ENCODE data around the gene MAG.

MAG gene

DNA sequence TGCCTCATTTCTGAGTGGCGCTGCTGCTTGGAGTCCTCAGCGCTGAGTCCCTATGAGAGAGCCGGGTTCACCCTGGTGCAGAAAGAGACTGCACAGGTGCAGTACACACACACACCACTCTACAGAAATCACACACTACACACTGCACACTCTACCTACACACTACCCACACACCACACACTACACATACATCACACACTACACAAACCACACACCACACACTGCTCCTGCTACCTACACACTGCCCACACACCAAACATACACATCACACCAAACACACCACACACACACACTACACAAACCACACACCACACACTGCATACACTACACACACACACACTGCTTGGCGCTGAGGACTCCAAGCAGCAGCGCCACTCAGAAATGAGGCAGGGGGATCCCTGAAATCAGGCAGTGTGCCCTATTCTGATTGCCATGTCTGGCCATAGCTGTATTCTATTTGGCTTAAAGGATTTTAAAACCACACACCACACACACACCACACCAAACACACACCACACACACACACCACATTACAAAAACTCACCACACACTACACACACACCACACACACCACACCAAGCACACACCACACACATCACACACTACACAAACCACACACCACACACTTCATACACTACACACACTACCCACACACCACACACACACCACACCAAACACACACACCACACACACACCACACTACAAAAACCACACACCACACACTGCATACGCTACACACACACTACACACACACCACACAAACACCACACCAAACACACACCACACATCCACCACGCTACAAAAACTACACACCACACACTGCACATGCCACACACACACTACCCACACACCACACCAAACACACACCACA lies 4.9 kb downstream of the MAG start:
- DNase-seq (ENCODE audit: low read depth in 2 of 3, low spot score in 2 of 3) = no peak

DNA sequence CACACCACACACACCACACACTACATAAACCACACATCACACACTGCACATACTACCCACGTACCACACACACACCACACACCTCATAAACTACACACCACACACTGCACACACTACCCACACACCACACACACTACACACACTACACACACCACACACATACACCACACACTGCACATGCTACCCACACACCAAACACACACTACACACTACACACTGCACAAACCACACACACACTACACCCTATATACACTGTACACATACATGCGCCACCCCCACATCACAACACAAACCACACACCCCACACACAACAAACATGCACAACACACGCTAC lies 5.5 kb downstream of the MAG start:
- no peak for DNase-seq (ENCODE audit: low read depth in 2 of 3, low spot score in 2 of 3)

DNA sequence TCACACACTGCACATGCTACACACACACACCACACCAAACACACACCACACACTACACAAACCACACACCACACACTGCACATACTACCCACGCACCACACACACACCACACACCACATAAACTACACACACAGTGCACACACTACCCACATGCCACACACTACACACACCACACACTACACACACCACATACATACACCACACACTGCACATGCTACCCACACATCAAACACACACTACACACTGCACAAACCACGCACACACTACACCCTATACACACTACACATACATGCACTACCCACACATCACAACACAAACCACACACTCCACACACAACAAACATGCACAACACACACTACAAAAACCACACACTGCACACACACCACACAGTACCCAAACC lies 6.0 kb downstream of the MAG start:
- no peak for DNase-seq (ENCODE audit: low read depth in 2 of 3, low spot score in 2 of 3)

DNA sequence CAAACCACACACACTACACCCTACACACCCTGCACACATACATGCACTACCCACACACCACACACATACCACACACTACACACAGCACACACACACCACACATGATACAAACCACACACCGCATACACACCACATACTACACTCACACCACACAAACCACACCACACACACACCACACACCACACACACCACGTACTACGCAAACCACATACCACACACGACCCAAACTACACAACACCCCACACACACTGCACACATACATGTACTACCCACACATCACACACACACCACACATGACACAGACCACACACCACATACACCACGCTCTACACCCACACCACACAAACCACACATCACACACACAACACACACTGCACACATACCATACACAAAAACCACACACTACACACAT lies 6.6 kb downstream of the MAG start:
- DNase-seq (ENCODE audit: low read depth in 2 of 3, low spot score in 2 of 3) = no peak

DNA sequence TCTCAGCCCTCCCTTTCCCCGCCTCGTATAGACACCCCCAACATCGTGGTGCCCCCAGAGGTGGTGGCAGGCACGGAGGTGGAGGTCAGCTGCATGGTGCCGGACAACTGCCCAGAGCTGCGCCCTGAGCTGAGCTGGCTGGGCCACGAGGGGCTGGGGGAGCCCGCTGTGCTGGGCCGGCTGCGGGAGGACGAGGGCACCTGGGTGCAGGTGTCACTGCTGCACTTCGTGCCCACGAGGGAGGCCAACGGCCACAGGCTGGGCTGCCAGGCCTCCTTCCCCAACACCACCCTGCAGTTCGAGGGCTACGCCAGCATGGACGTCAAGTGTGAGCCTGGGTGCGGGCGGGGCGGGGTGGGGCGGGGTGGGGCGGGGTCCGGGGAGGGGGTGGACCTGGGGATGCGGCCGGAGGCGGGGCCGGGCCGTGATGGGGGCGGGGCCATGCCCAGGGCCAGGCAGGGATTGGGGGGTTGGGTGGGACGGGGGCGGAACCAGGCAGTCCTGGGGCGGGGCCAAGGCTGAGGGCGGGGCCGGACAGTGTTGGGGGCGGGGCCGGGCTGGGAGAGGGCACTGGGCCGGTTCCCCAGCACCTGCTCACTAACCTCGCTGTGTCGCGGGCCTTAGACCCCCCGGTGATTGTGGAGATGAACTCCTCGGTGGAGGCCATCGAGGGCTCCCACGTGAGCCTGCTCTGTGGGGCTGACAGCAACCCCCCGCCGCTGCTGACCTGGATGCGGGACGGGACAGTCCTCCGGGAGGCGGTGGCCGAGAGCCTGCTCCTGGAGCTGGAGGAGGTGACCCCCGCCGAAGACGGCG lies 7.8 kb downstream of the MAG start:
- DNase-seq (ENCODE audit: low read depth in 2 of 3, low spot score in 2 of 3) = no peak

DNA sequence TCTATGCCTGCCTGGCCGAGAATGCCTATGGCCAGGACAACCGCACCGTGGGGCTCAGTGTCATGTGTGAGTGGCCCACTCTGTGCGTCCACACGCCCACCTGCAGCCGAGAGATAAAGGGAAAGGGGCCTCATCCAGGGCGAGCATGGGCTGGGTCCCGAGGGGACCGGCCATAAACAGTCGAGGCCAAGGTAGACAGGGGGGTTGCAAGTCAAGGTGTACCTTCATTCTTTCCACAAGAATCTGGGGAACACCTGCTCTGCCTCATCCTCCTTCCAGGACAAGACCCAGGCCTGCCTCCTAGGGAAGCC lies 8.3 kb downstream of the MAG start:
- no peak for DNase-seq (ENCODE audit: low read depth in 2 of 3, low spot score in 2 of 3)

DNA sequence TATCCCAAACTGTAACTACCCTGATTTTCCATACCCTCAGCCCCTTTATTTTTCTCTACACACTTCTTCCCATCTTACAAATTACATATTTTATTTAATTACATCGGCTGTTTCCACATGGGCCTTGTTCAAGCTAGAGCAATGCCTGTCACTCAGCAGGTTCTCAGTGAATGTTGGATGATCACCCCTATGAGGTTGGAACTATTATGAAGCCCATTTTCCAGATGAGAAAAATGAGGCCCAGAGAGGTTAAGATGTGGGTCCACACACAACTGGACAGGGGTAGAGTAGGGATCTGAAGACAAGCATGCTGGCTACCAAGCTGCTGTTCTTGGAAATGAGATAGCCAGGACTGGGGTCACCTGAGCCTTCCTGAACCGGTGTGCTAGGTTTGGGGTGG lies 10.0 kb downstream of the MAG start:
- no peak for DNase-seq (ENCODE audit: low read depth in 2 of 3, low spot score in 2 of 3)

DNA sequence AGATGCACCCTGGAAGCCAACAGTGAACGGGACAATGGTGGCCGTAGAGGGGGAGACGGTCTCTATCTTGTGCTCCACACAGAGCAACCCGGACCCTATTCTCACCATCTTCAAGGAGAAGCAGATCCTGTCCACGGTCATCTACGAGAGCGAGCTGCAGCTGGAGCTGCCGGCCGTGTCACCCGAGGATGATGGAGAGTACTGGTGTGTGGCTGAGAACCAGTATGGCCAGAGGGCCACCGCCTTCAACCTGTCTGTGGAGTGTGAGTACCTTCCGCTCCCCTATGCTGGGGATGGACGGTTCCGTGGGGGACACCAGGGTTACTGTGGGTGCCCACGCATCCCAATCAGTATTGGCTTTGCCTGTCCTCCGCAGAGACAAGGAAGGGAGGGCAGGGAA lies 10.5 kb downstream of the MAG start:
- DNase-seq (ENCODE audit: low read depth in 2 of 3, low spot score in 2 of 3) = no peak

DNA sequence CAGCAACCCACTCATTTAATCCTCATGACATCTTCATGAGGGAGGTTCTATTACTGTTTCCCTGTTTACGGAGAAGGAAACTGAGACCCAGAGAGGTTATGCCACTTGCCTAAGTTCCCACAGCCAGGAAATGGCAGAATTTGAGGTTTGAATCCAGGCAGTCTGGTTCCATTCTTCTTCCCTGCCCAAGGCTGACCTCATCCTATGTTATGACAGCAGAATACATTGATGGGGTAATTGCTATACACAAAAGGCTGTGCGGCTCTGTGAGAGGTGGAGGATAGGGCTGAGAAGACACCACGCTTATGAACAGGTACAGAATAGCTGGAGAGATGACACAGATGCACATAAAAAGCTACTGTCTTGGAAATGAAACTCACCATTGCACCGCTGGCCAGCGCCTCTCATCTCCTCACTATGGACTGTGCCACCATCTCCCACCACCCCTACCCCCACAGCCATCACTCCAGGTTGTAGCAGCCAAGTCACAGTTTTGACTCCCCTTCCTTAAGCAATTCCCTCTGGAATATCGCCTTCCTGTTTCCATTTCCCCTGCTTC lies 11.5 kb downstream of the MAG start:
- no peak for DNase-seq (ENCODE audit: low read depth in 2 of 3, low spot score in 2 of 3)

DNA sequence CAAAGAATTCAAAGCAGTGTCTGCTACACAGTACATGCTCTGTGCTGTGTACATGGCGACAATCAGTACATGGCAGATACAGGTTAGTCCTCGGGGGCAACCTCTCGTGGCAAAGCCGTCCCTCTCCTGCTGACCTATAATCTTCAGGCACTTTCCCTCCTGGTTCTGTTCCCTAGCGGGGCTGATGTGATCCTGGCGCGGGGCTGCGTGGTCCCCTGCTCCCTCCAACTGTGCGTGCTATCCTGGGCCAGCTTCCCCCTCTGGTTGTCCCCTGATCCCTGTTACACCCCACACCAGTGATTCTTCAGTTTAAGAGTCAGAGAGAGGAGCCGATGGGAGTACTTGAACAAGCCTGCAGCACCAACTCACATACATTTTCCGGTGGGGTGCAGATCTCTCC lies 12.1 kb downstream of the MAG start:
- DNase-seq (ENCODE audit: low read depth in 2 of 3, low spot score in 2 of 3) = no peak

DNA sequence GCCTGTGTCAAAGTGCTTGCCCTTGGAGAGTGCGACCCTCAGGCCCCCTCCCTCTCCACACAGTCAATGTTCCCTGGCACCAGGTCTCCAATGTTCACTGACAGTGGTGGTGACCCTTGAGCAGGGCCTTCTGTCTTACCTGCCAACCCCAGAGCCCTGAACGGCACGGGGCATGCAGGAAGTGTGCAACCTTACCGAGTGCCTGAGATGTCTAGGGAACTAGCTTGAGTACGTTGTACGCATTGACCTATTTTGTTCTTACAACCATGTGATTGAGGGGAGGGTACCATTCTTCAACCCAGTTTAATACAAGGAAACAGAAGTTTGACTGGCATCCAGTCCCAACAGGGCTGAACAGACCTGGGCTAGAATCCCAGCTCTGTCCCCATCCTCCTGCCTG lies 13.2 kb downstream of the MAG start:
- no peak for DNase-seq (ENCODE audit: low read depth in 2 of 3, low spot score in 2 of 3)

DNA sequence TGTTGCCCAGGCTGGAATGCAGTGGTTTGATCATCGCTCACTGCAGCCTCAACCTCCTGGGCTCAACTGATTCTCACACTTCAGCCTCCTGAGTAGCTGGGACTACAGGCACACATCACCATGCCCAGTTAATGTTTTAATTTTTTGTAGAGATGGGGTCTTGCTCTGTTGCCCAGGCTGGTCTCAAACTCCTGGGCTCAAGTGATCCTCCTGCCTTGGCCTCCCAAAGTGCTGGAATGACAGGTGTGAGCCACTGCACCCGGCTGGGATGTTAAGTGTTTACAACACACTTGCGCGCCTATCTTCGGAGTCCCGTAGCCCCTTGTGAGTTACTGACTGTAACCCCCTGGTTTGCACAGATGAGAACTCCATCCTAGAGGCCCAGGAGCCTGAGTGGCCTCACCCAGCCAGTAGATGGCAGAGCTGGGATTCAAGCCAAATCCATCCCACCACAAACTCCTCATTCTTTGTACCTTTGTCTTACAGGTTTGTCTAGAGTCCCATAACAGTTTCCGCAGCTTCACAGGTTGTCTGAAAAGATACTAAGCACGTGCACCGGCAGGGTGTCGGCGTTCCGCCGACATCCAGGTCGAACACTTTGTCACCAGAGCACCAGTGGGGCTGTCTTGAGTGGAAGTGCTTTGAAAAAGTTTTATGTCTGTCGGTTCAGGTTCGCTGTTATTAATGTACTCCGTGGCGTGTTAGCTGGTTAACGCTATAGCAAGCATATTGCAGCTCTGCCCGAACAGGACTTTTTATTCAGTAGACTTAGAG lies 14.7 kb downstream of the MAG start:
- no peak for DNase-seq (ENCODE audit: low read depth in 2 of 3, low spot score in 2 of 3)

DNA sequence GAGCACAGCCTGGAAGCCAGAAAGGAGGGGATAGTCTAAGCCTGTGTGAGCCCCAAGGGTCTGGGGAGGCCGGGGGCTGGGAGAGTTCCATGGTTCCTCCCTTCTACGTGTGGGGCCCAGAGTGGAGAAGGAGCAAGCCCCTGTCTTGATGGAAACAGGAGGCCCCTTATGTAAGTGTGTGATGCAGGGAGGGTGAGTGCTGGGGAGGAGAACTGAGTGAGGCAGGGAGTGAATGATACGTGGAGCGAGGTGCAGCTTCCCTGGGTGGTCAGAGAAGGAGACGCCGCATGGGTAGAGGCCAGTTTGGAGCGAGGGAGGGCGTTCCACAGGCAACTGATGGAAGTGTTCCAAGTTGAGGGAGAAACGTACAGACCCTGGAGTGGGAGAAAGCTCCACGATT lies 16.0 kb downstream of the MAG start:
- DNase-seq (ENCODE audit: low read depth in 2 of 3, low spot score in 2 of 3) = no peak

DNA sequence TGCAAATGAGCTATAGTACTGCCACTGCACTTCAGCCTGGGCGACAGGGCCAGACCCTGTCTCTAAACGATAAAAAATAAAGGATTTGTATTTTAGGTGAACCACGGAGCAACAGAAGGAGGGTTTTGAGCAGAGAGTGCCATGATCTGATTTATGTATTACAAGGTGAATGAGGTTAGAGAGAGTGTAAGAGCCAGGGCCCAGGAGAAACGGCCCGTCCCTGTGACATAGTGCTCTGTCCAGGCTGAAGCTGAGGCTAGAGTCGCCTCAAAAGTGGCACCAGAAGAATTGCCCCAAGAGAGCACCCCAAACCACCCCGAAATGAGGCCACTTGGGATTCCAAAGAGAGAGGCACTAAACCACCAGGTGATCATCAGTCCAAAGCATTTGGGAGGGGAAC lies 16.9 kb downstream of the MAG start:
- DNase-seq (ENCODE audit: low read depth in 2 of 3, low spot score in 2 of 3) = no peak

DNA sequence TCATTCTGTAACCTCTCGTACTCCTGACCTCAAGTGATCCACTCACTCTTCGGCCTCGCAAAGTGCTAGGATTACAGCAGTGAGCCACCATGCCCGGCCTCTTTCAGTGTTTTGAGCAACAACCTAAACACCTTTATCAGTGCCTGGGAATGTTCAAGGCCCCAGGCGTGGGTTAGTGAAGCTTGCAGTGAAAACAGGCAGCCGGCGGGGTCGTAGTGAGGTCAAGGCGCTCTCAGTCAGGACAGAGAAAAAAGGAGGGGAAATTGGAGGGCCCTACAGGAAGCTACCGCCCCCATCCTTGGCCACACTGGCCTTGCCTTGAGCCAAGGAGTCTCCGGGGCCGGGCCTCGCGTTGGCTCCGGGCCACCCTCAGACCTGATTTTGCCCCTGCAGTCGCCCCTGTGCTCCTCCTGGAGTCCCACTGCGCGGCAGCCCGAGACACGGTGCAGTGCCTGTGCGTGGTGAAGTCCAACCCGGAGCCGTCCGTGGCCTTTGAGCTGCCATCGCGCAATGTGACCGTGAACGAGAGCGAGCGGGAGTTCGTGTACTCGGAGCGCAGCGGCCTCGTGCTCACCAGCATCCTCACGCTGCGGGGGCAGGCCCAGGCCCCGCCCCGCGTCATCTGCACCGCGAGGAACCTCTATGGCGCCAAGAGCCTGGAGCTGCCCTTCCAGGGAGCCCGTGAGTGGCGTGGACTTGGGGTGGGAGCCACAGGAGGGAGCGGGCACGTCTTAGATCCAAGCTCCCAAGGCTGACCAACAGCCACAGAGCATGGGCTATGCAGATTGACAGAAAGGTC lies 17.7 kb downstream of the MAG start:
- DNase-seq (ENCODE audit: low read depth in 2 of 3, low spot score in 2 of 3) = no peak

DNA sequence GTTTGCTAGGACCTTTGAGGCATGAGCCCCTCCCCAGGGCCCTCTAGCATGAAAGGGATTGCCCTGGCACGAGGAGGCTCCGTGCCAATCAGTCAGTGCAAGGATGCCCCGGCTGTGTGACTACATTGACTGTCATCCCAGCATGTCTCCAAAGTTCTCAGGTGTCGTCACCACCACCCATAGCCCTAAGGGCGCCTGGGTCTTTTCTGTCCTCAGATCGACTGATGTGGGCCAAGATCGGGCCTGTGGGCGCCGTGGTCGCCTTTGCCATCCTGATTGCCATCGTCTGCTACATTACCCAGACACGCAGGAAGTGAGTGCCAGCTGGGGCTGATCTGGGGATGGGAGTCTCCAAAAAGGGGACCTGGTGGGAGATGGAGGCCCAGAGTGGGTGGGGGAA lies 18.4 kb downstream of the MAG start:
- no peak for DNase-seq (ENCODE audit: low read depth in 2 of 3, low spot score in 2 of 3)

DNA sequence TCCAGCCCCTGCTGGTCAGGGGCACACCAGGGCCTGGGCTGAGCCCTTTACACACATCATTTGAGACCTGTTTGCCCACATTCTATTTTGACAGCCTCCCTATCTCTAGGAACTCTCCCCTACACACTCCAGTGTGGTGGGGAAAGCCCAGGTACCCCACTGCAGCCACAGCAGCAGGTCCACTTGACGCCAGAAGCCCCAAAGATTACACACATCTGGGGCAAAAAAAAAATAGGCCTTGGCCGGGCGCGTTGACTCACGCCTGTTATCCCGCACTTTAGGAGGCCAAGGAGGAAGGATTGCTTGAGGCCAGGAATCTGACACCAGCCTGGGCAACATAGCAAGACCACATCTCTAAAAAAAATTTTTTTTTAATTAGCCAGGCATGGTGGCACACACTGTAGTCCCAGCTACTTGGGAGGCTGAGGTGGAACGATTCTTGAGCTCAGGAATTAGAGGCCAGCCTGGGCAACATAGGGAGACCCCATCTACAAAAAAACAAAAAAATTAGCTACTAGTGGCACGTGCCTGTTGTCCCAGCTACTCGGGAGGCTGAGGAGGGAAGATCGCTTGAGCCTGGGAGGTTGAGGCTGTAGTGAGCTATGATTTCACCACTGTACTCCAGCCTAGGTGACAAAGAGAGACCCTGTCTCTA lies 19.0 kb downstream of the MAG start:
- DNase-seq (ENCODE audit: low read depth in 2 of 3, low spot score in 2 of 3) = no peak

DNA sequence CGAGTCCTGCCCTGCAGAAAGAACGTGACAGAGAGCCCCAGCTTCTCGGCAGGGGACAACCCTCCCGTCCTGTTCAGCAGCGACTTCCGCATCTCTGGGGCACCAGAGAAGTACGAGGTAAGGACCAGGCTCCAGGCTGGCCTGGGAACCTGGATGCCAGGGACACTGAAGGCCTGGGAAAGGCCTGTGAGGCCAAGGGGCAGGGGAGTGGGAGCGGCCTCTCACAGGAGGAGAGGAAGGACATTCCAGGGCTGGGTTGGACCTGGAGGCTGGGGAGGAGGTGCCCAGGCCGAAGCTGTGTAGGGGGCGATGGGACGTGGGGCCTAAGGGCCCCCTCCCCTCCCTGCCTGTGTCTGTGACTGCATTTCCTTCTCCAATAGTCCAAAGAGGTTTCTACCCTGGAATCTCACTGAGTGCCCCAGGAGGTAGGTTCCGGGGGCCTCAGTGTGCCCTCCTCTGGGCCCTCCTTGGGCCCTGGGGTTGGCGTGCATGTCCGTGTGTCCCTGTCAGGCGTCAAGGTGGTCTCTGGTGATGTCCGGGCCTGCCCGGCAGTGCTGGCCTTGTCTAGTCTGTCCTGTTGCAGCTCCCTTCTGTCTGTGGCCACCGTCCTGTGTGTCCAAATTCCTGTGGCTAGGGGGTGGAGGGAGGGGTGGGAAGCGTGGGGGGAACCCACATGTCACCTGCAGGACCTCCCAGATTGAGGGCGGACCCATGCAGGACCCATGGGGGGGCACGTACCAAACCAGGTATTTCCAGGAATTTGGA lies 20.1 kb downstream of the MAG start:
- DNase-seq (ENCODE audit: low read depth in 2 of 3, low spot score in 2 of 3) = no peak

DNA sequence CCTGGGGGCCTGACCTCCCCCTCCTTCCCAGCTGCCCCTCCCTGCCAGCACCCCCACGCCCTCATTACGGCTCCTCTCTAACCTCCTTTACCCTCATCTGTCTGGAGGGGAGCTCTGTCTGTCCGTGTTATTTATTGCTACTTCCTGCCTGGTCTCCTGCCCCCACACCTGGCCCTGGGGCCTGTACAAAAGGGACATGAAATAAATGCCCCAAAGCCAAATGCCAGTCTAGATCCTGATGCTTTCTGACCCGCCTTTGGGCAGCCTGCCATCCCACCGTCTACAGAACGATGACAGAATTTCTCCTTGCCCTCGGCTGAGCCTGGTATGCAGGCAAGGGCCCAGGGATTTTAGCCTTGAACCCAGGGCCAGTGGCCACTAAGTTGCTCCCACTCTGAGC lies 21.6 kb downstream of the MAG start:
- DNase-seq (ENCODE audit: low read depth in 2 of 3, low spot score in 2 of 3) = no peak

DNA sequence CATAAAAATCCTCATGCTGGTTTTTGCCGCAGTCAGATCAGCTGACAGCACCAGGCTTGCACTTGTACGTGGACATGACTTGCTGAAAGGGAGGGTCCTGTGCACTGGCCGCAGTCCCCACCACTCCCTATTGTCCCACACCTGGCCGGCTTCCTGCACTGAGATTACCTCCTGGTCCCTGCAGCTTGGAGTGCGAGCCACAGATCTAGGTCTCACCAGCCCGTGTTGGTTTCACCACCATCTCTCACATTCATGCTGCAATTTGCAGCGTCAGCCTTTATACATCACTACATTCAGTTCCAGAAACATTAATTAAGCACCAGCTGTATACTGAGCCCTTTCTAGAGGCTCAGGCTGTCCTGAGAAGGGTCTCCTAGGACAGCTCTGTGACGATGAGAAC lies 22.1 kb downstream of the MAG start:
- DNase-seq (ENCODE audit: low read depth in 2 of 3, low spot score in 2 of 3) = no peak

Data from activated CD8-positive, alpha-beta memory T cell treated with anti-CD3 and anti-CD28 coated beads for 48 hours (primary cell).